Activated naive CD8-positive, alpha-beta T cell treated with anti-CD3 and anti-CD28 coated beads for 36 hours (primary cell): ENCODE measurements around the gene SLC41A3. TPM values are rescaled to one million over a fixed set of nuclear protein-coding genes. Genes with fewer than 3 reads are reported as not detected.

ENCODE experiments used
- total RNA-seq, 2 experiments: library from RNA; stranded (reverse); gene quantifications; one replicate each; pipeline ENCODE4 v1.2.3, GENCODE V29; 2021

SLC41A3 gene
- total RNA-seq, 2 experiments from 2014 or later = 26.6 to 30.7 TPM

Other genes starting within 250 kb of the SLC41A3 start
- not detected for gene ROPN1B, start 114.9 kb downstream of the SLC41A3 start, total RNA-seq
- gene ALDH1L1, start 96.5 kb upstream of the SLC41A3 start, total RNA-seq = not detected